ENCODE results near the gene FBXL2. TPM values are rescaled to one million over a fixed set of nuclear protein-coding genes. Genes with fewer than 3 reads are reported as not detected.

FBXL2 gene
- total RNA-seq, 1 experiment from 2014 or later = 15.8 TPM

DNA sequence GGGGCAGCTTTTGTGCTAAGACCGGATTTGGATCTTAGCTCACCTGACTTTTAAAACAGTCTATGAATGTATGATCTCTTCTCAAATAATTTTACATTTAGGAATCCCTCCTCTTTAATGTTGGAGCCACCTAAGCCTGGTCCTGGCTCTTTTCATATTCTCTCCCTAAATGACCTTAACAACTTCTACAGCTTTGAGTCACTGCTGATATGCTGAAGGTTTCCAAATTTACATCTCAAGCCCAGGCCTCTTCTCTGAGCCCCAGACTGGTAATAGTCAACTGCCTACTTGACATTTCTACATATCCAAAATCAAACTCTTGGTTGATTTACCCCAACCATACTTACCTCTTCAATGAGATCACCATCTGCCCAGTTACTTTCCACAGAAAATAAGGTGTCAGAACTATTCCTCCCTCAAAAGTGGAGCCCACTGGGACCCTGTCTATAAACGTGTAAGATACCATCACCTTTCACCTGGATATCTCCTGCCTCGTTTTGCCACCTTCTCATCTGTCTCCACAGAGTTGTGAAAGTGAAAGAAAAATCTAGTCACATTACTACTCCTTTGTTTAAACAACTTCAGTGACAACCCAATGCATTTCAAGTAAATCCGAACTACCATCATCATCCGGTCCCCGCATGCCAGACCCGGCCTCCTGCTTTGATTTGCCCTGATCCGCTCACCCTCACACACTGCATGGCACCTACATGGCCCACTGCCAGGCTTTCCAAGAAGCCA lies 114.2 kb downstream of the FBXL2 start:
- POLR2A ChIA-PET (ENCODE audit: unreplicated experiment) = no interaction called here
- no peaks in the 10 kb centered on the region for H3K27me3 ChIP-seq (ENCODE audit: insufficient read depth, low read depth)

DNA sequence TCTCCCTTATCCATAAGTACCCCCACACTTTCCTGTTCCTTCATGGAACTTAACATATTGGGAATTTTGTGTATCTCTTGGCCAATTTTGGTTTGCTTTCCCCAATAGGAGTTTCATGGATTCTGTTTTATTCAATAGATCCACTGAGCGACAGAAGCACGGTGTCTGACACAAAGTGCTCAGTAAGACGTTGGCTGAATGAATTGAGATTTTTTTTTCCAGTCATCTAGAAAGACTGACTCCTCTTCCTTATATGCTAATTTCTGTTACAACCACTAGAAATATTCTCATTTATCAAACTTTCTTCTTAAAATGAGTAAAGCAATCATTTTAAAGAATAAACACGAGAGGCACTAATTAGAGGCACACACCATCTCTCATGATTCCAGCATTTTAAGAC lies 114.9 kb downstream of the FBXL2 start:
- Histone ChIP-seq H3K36me3 (ENCODE audit: low read depth) (peaks cover 7% of the 10 kb centered on the region; the same call in 1 of the 2 replicates), H3K4me1 (replicated peaks; ENCODE audit: insufficient read depth) (peaks cover 15% of the 10 kb centered on the region)
- intact Hi-C loops (cut with micrococcal nuclease; ENCODE audit: unreplicated experiment) = loop anchor here (10.0 kb wide), 1 partner anchor 323 kb away; the partner anchor contains the start of gene CLASP2

More for the DNA sequence above, 114.2 kb downstream of the FBXL2 start:
- TF ChIP-seq CTCF (conservative IDR thresholded peaks at IDR 0.05) (no peak), EZH2 (IDR thresholded peaks at IDR 0.05; ENCODE audit: low read depth) (no peak)
- Histone ChIP-seq H3K4me1 (replicated peaks; ENCODE audit: insufficient read depth) (peaks cover 15% of the 10 kb centered on the region), H3F3A (ENCODE audit: insufficient read depth, low read depth) (peaks cover 7% of the 10 kb centered on the region; the same call in 1 of the 2 replicates), H3K9me3 (ENCODE audit: insufficient read depth, low read depth) (no peaks in the 10 kb centered on the region), H3K27ac (no peak overlapping the region), H3K9me2 (ENCODE audit: insufficient read depth) (no peaks in the 10 kb centered on the region), H3K4me2 (no peak overlapping the region), H2AFZ (no peak overlapping the region), H3K36me3 (ENCODE audit: low read depth) (peaks cover 7% of the 10 kb centered on the region; the same call in 1 of the 2 replicates), H3K79me2 (ENCODE audit: low read depth) (no peaks in the 10 kb centered on the region), H3K4me3 (no peak overlapping the region), H4K20me1 (ENCODE audit: insufficient read depth) (no peaks in the 10 kb centered on the region)
- no TSS peak for BruUV-seq (replicated peaks)
- intact Hi-C loops (cut with micrococcal nuclease; ENCODE audit: unreplicated experiment) = loop anchor here (10.0 kb wide), 1 partner anchor 323 kb away; the partner anchor contains the start of gene CLASP2
- DNase-seq = no peak
- CTCF ChIA-PET = no interaction called here

DNA sequence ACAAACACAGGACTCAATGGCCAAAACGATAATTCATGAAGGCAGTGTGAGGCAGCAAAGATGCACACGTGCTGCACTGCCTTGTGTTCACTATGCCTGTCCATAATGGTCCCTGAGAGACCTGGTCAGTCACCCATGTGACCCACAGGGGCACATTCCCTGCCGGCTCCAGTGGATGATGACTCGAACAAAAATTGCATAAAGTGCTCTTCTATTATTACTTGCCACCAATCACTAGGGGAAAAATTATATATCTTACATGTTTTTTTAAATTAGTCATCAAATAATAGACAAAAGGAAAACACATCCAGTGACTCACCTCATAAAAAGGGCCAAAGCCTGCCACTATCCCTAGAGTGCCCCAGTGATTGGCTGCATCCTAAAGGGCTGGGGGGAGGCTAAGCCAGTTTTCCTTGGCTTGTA lies 115.5 kb downstream of the FBXL2 start:
- ChIA-PET POLR2A (ENCODE audit: unreplicated experiment) (no interaction called here), CTCF (no interaction called here)
- H3K79me2 ChIP-seq (ENCODE audit: low read depth) = no peaks in the 10 kb centered on the region
- BruUV-seq (replicated peaks) = no TSS peak
- H3K9me2 ChIP-seq (ENCODE audit: insufficient read depth) = no peaks in the 10 kb centered on the region
- H2AFZ ChIP-seq = no peak overlapping the region
- H3K36me3 ChIP-seq (ENCODE audit: low read depth) = peaks cover 7% of the 10 kb centered on the region; the same call in 1 of the 2 replicates
- H4K20me1 ChIP-seq (ENCODE audit: insufficient read depth) = no peaks in the 10 kb centered on the region
- H3K4me2 ChIP-seq = no peak overlapping the region
- H3K27ac ChIP-seq = peak overlapping the region; percentile 32; the same call in 1 of the 2 replicates
- TF ChIP-seq CTCF (conservative IDR thresholded peaks at IDR 0.05) = no peak
- TF ChIP-seq EZH2 (IDR thresholded peaks at IDR 0.05; ENCODE audit: low read depth) = no peak
- H3F3A ChIP-seq (ENCODE audit: insufficient read depth, low read depth) = peaks cover 7% of the 10 kb centered on the region; the same call in 1 of the 2 replicates
- DNase-seq = peak; percentile 32 to 72
- no peaks in the 10 kb centered on the region for H3K27me3 ChIP-seq (ENCODE audit: insufficient read depth, low read depth)
- intact Hi-C loops (cut with micrococcal nuclease; ENCODE audit: unreplicated experiment) = loop anchor here (10.0 kb wide), 1 partner anchor 322 kb away; the partner anchor contains the start of gene CLASP2
- H3K9me3 ChIP-seq (ENCODE audit: insufficient read depth, low read depth) = no peaks in the 10 kb centered on the region
- no peak overlapping the region for H3K4me3 ChIP-seq
- H3K4me1 ChIP-seq (replicated peaks; ENCODE audit: insufficient read depth) = peaks cover 15% of the 10 kb centered on the region

More for the DNA sequence above, 114.9 kb downstream of the FBXL2 start:
- no peak overlapping the region for H3K4me3 ChIP-seq
- H3K4me2 ChIP-seq = no peak overlapping the region
- no peak for DNase-seq
- no peak overlapping the region for H2AFZ ChIP-seq
- H3F3A ChIP-seq (ENCODE audit: insufficient read depth, low read depth) = peaks cover 7% of the 10 kb centered on the region; the same call in 1 of the 2 replicates
- no peaks in the 10 kb centered on the region for H4K20me1 ChIP-seq (ENCODE audit: insufficient read depth)
- H3K79me2 ChIP-seq (ENCODE audit: low read depth) = no peaks in the 10 kb centered on the region
- H3K9me3 ChIP-seq (ENCODE audit: insufficient read depth, low read depth) = no peaks in the 10 kb centered on the region
- BruUV-seq (replicated peaks) = no TSS peak
- CTCF ChIA-PET = no interaction called here
- POLR2A ChIA-PET (ENCODE audit: unreplicated experiment) = no interaction called here
- TF ChIP-seq CTCF (conservative IDR thresholded peaks at IDR 0.05) = no peak
- no peaks in the 10 kb centered on the region for H3K27me3 ChIP-seq (ENCODE audit: insufficient read depth, low read depth)
- no peaks in the 10 kb centered on the region for H3K9me2 ChIP-seq (ENCODE audit: insufficient read depth)
- peak overlapping the region; percentile 32; the same call in 1 of the 2 replicates for H3K27ac ChIP-seq

Data from PC-9 (cell line).